Measurements from ENCODE around the gene NPAS1.
"Not testable (repeated sequence)": the region's sequence is repeated elsewhere in the genome, so short reads cannot be mapped to it uniquely, and the experiment has no call there.

Gene NPAS1

GRCh38 chr19:47010549-47010948 lies 9.1 kb upstream of the NPAS1 start:
- H3K23ac ChIP-seq (ENCODE audit: low read depth, low read length, poor library complexity); H2BK15ac ChIP-seq (ENCODE audit: low read length); H2BK12ac ChIP-seq (ENCODE audit: low read length); H3K27ac ChIP-seq (replicated peaks; ENCODE audit: low read length); DNase-seq (ENCODE audit: low spot score); H2BK120ac ChIP-seq (ENCODE audit: low read depth, low read length); H3K79me1 ChIP-seq (ENCODE audit: low read depth, low read length); H3K9me3 ChIP-seq (replicated peaks in 1 of 2; ENCODE audit: control insufficient read depth in 2 of 2, insufficient read depth in 1 of 2, low read depth in 1 of 2, low read length in 2 of 2); H3K4me2 ChIP-seq (ENCODE audit: insufficient read depth, low read length, poor library complexity, severe bottlenecking); H3K4me3 ChIP-seq (ENCODE audit: low read length in 2 of 2); H2AK5ac ChIP-seq (ENCODE audit: low read depth, low read length); H3K18ac ChIP-seq (ENCODE audit: low read length); H3K9ac ChIP-seq (ENCODE audit: low read depth, low read length, poor library complexity); H4K91ac ChIP-seq (ENCODE audit: low read depth, low read length, poor library complexity); H3K14ac ChIP-seq (ENCODE audit: low read length); H2AFZ ChIP-seq (ENCODE audit: low read length); H3K36me3 ChIP-seq (replicated peaks in 1 of 2; ENCODE audit: control insufficient read depth in 2 of 2, insufficient read depth in 2 of 2, low read length in 2 of 2); H4K8ac ChIP-seq (ENCODE audit: low read depth, low read length); H3K4me1 ChIP-seq (ENCODE audit: control insufficient read depth in 2 of 2, insufficient read depth in 1 of 2, low read depth in 1 of 2, low read length in 2 of 2); H3K4ac ChIP-seq (ENCODE audit: low read length); H2BK5ac ChIP-seq (ENCODE audit: low read length); H3K27me3 ChIP-seq (ENCODE audit: control insufficient read depth in 3 of 3, insufficient read depth in 3 of 3, low read depth in 1 of 3, low read length in 3 of 3): not testable (repeated sequence)
- WGBS, 2 donors (ENCODE audit: extremely low coverage in 2 of 2, insufficient read length in 2 of 2, insufficient replicate concordance in 1 of 2): no CpG with 5 or more reads among the region's 8 CpGs

- Histone ChIP-seq H3K27ac (replicated peaks; ENCODE audit: low read length) (no peak overlapping the region), H4K8ac (ENCODE audit: low read depth, low read length) (no peak overlapping the region)
Observed at GRCh38 chr19:47012617-47013016, 7.0 kb upstream of the NPAS1 start.

GRCh38 chr19:47013041-47013517 lies 6.6 kb upstream of the NPAS1 start:
- no peak overlapping the region for H3K18ac ChIP-seq (ENCODE audit: low read length)
- no peak overlapping the region for H3K23ac ChIP-seq (ENCODE audit: low read depth, low read length, poor library complexity)
- no peak overlapping the region for H3K27ac ChIP-seq (replicated peaks; ENCODE audit: low read length)
- H3K4me3 ChIP-seq (ENCODE audit: low read length in 2 of 2): no peak overlapping the region
- no peak overlapping the region for H4K91ac ChIP-seq (ENCODE audit: low read depth, low read length, poor library complexity)
- H3K9me3 ChIP-seq (replicated peaks in 1 of 2; ENCODE audit: control insufficient read depth in 2 of 2, insufficient read depth in 1 of 2, low read depth in 1 of 2, low read length in 2 of 2): peaks cover 0 to 1% of the 10 kb centered on the region in 2 donors
- H2BK12ac ChIP-seq (ENCODE audit: low read length): no peak overlapping the region
- DNase-seq (ENCODE audit: low spot score): no peak
- no peak overlapping the region for H3K4ac ChIP-seq (ENCODE audit: low read length)
- H2BK5ac ChIP-seq (ENCODE audit: low read length): no peak overlapping the region
- H4K8ac ChIP-seq (ENCODE audit: low read depth, low read length): no peak overlapping the region
- H2AFZ ChIP-seq (ENCODE audit: low read length): peak overlapping the region; percentile 91
- H2BK120ac ChIP-seq (ENCODE audit: low read depth, low read length): peak overlapping the region; percentile 45
- no peak overlapping the region for H3K9ac ChIP-seq (ENCODE audit: low read depth, low read length, poor library complexity)
- no peak overlapping the region for H3K4me2 ChIP-seq (ENCODE audit: insufficient read depth, low read length, poor library complexity, severe bottlenecking)
- peaks cover 0 to 4% (median 2%) of the 10 kb centered on the region in 3 experiments for H3K27me3 ChIP-seq (ENCODE audit: control insufficient read depth in 3 of 3, insufficient read depth in 3 of 3, low read depth in 1 of 3, low read length in 3 of 3)
- H3K79me1 ChIP-seq (ENCODE audit: low read depth, low read length): no peaks in the 10 kb centered on the region
- H3K4me1 ChIP-seq (ENCODE audit: control insufficient read depth in 2 of 2, insufficient read depth in 1 of 2, low read depth in 1 of 2, low read length in 2 of 2): peaks cover 0 to 1% of the 10 kb centered on the region in 2 donors
- H2AK5ac ChIP-seq (ENCODE audit: low read depth, low read length): no peak overlapping the region
- H2BK15ac ChIP-seq (ENCODE audit: low read length): no peak overlapping the region
- H3K14ac ChIP-seq (ENCODE audit: low read length): no peak overlapping the region
- no peaks in the 10 kb centered on the region for H3K36me3 ChIP-seq (replicated peaks in 1 of 2; ENCODE audit: control insufficient read depth in 2 of 2, insufficient read depth in 2 of 2, low read length in 2 of 2)
- no CpG with 5 or more reads among the region's 16 CpGs for WGBS, 2 donors (ENCODE audit: extremely low coverage in 2 of 2, insufficient read length in 2 of 2, insufficient replicate concordance in 1 of 2)

More at GRCh38 chr19:47012617-47013016, 7.0 kb upstream of the NPAS1 start:
- Histone ChIP-seq H3K4me2 (ENCODE audit: insufficient read depth, low read length, poor library complexity, severe bottlenecking) (no peak overlapping the region), H3K27me3 (ENCODE audit: control insufficient read depth in 3 of 3, insufficient read depth in 3 of 3, low read depth in 1 of 3, low read length in 3 of 3) (peaks cover 0 to 4% (median 2%) of the 10 kb centered on the region in 3 experiments), H3K36me3 (replicated peaks in 1 of 2; ENCODE audit: control insufficient read depth in 2 of 2, insufficient read depth in 2 of 2, low read length in 2 of 2) (no peaks in the 10 kb centered on the region), H2AFZ (ENCODE audit: low read length) (peak overlapping the region; percentile 91), H2BK15ac (ENCODE audit: low read length) (no peak overlapping the region), H3K18ac (ENCODE audit: low read length) (no peak overlapping the region), H3K23ac (ENCODE audit: low read depth, low read length, poor library complexity) (no peak overlapping the region), H3K4me3 (ENCODE audit: low read length in 2 of 2) (no peak overlapping the region), H3K14ac (ENCODE audit: low read length) (no peak overlapping the region), H4K91ac (ENCODE audit: low read depth, low read length, poor library complexity) (no peak overlapping the region), H3K79me1 (ENCODE audit: low read depth, low read length) (no peaks in the 10 kb centered on the region), H3K4ac (ENCODE audit: low read length) (no peak overlapping the region), H2BK12ac (ENCODE audit: low read length) (no peak overlapping the region), H2AK5ac (ENCODE audit: low read depth, low read length) (no peak overlapping the region), H3K9me3 (replicated peaks in 1 of 2; ENCODE audit: control insufficient read depth in 2 of 2, insufficient read depth in 1 of 2, low read depth in 1 of 2, low read length in 2 of 2) (peaks cover 2 to 3% of the 10 kb centered on the region in 2 donors), H3K4me1 (ENCODE audit: control insufficient read depth in 2 of 2, insufficient read depth in 1 of 2, low read depth in 1 of 2, low read length in 2 of 2) (peaks cover 0 to 1% of the 10 kb centered on the region in 2 donors), H2BK120ac (ENCODE audit: low read depth, low read length) (peak overlapping the region; percentile 45), H2BK5ac (ENCODE audit: low read length) (no peak overlapping the region), H3K9ac (ENCODE audit: low read depth, low read length, poor library complexity) (no peak overlapping the region)
- WGBS, 2 donors (ENCODE audit: extremely low coverage in 2 of 2, insufficient read length in 2 of 2, insufficient replicate concordance in 1 of 2): no CpG with 5 or more reads among the region's 8 CpGs
- no peak for DNase-seq (ENCODE audit: low spot score)

- Histone ChIP-seq H3K4me3 (ENCODE audit: low read length in 2 of 2) (no peak overlapping the region), H3K27me3 (ENCODE audit: control insufficient read depth in 3 of 3, insufficient read depth in 3 of 3, low read depth in 1 of 3, low read length in 3 of 3) (peaks cover 31 to 58% (median 48%) of the 10 kb centered on the region in 3 experiments), H3K4me2 (ENCODE audit: insufficient read depth, low read length, poor library complexity, severe bottlenecking) (no peak overlapping the region), H2BK120ac (ENCODE audit: low read depth, low read length) (no peak overlapping the region), H3K36me3 (replicated peaks in 1 of 2; ENCODE audit: control insufficient read depth in 2 of 2, insufficient read depth in 2 of 2, low read length in 2 of 2) (no peaks in the 10 kb centered on the region), H3K79me1 (ENCODE audit: low read depth, low read length) (no peaks in the 10 kb centered on the region), H3K14ac (ENCODE audit: low read length) (no peak overlapping the region), H2AK5ac (ENCODE audit: low read depth, low read length) (no peak overlapping the region), H3K23ac (ENCODE audit: low read depth, low read length, poor library complexity) (no peak overlapping the region), H2BK15ac (ENCODE audit: low read length) (no peak overlapping the region), H2AFZ (ENCODE audit: low read length) (no peak overlapping the region), H3K9ac (ENCODE audit: low read depth, low read length, poor library complexity) (no peak overlapping the region), H2BK5ac (ENCODE audit: low read length) (no peak overlapping the region), H3K9me3 (replicated peaks in 1 of 2; ENCODE audit: control insufficient read depth in 2 of 2, insufficient read depth in 1 of 2, low read depth in 1 of 2, low read length in 2 of 2) (no peaks in the 10 kb centered on the region), H3K4ac (ENCODE audit: low read length) (no peak overlapping the region), H3K27ac (replicated peaks; ENCODE audit: low read length) (no peak overlapping the region), H4K91ac (ENCODE audit: low read depth, low read length, poor library complexity) (no peak overlapping the region), H2BK12ac (ENCODE audit: low read length) (no peak overlapping the region), H3K18ac (ENCODE audit: low read length) (no peak overlapping the region), H4K8ac (ENCODE audit: low read depth, low read length) (no peak overlapping the region), H3K4me1 (ENCODE audit: control insufficient read depth in 2 of 2, insufficient read depth in 1 of 2, low read depth in 1 of 2, low read length in 2 of 2) (peaks cover 11 to 18% of the 10 kb centered on the region in 2 donors)
- no peak for DNase-seq (ENCODE audit: low spot score)
- WGBS, 2 donors (ENCODE audit: extremely low coverage in 2 of 2, insufficient read length in 2 of 2, insufficient replicate concordance in 1 of 2): no CpG with 5 or more reads among the region's 13 CpGs
Observed at GRCh38 chr19:47018923-47019322, 714 bp upstream of the NPAS1 start.

Data from neuronal stem cell (in vitro differentiated cells).